ENCODE results near the gene ZKSCAN5.

The ZKSCAN5 gene

GRCh38 chr7:99504603-99505323, at the start of gene ZKSCAN5:
Gene ZKSCAN5 (plus strand): TSS chr7:99504662. CDS start chr7:99506045, 1,383 bp downstream.
- Histone ChIP-seq H3K27me3 (ENCODE audit: control insufficient read depth, insufficient read depth, low read length) (no peaks in the 10 kb centered on the region), H3K9ac (ENCODE audit: low read length) (peak within 1 kb of the TSS; percentile 83), H3K4me1 (ENCODE audit: control insufficient read depth, insufficient read depth, low read length) (peaks cover 10% of the 10 kb centered on the region), H3K27ac (ENCODE audit: low read depth, low read length) (peak within 1 kb of the TSS; percentile 96), H3K36me3 (ENCODE audit: control insufficient read depth, insufficient read depth, low read length) (no peaks in the 10 kb centered on the region), H3K4me3 (ENCODE audit: low read length) (peak within 1 kb of the TSS; percentile 81)

- Histone ChIP-seq H3K27me3 (ENCODE audit: control insufficient read depth, insufficient read depth, low read length) (no peaks in the 10 kb centered on the region), H3K4me1 (ENCODE audit: control insufficient read depth, insufficient read depth, low read length) (no peaks in the 10 kb centered on the region), H3K9ac (ENCODE audit: low read length) (no peak overlapping the region), H3K36me3 (ENCODE audit: control insufficient read depth, insufficient read depth, low read length) (peaks cover 46% of the 10 kb centered on the region), H3K4me3 (ENCODE audit: low read length) (no peak overlapping the region), H3K27ac (ENCODE audit: low read depth, low read length) (no peak overlapping the region)
Observed at GRCh38 chr7:99455874-99456273, 48.6 kb upstream of the ZKSCAN5 start.

- Histone ChIP-seq H3K4me3 (ENCODE audit: low read length) (no peak overlapping the region), H3K9ac (ENCODE audit: low read length) (no peak overlapping the region), H3K27me3 (ENCODE audit: control insufficient read depth, insufficient read depth, low read length) (no peaks in the 10 kb centered on the region), H3K27ac (ENCODE audit: low read depth, low read length) (no peak overlapping the region), H3K4me1 (ENCODE audit: control insufficient read depth, insufficient read depth, low read length) (no peaks in the 10 kb centered on the region), H3K36me3 (ENCODE audit: control insufficient read depth, insufficient read depth, low read length) (peaks cover 46% of the 10 kb centered on the region)
Observed at GRCh38 chr7:99456288-99456687, 48.2 kb upstream of the ZKSCAN5 start.

GRCh38 chr7:99457050-99457649, 47.3 kb upstream of the ZKSCAN5 start:
- Histone ChIP-seq H3K27ac (ENCODE audit: low read depth, low read length) (no peak overlapping the region), H3K4me1 (ENCODE audit: control insufficient read depth, insufficient read depth, low read length) (no peaks in the 10 kb centered on the region), H3K27me3 (ENCODE audit: control insufficient read depth, insufficient read depth, low read length) (no peaks in the 10 kb centered on the region), H3K36me3 (ENCODE audit: control insufficient read depth, insufficient read depth, low read length) (peaks cover 45% of the 10 kb centered on the region), H3K9ac (ENCODE audit: low read length) (no peak overlapping the region), H3K4me3 (ENCODE audit: low read length) (no peak overlapping the region)

- Histone ChIP-seq H3K36me3 (ENCODE audit: control insufficient read depth, insufficient read depth, low read length) (peaks cover 37% of the 10 kb centered on the region), H3K9ac (ENCODE audit: low read length) (no peak overlapping the region)
Observed at GRCh38 chr7:99457650-99458493, 46.6 kb upstream of the ZKSCAN5 start.

GRCh38 chr7:99459087-99459486, 45.4 kb upstream of the ZKSCAN5 start:
- H3K4me3 ChIP-seq (ENCODE audit: low read length) = no peak overlapping the region
- no peak overlapping the region for H3K27ac ChIP-seq (ENCODE audit: low read depth, low read length)
- H3K9ac ChIP-seq (ENCODE audit: low read length) = no peak overlapping the region
- H3K4me1 ChIP-seq (ENCODE audit: control insufficient read depth, insufficient read depth, low read length) = no peaks in the 10 kb centered on the region
- H3K36me3 ChIP-seq (ENCODE audit: control insufficient read depth, insufficient read depth, low read length) = peaks cover 29% of the 10 kb centered on the region
- H3K27me3 ChIP-seq (ENCODE audit: control insufficient read depth, insufficient read depth, low read length) = no peaks in the 10 kb centered on the region

More at GRCh38 chr7:99457650-99458493, 46.6 kb upstream of the ZKSCAN5 start:
- Histone ChIP-seq H3K27me3 (ENCODE audit: control insufficient read depth, insufficient read depth, low read length) (no peaks in the 10 kb centered on the region), H3K4me1 (ENCODE audit: control insufficient read depth, insufficient read depth, low read length) (no peaks in the 10 kb centered on the region), H3K27ac (ENCODE audit: low read depth, low read length) (no peak overlapping the region), H3K4me3 (ENCODE audit: low read length) (no peak overlapping the region)

- H3K27me3 ChIP-seq (ENCODE audit: control insufficient read depth, insufficient read depth, low read length) = no peaks in the 10 kb centered on the region
- H3K4me1 ChIP-seq (ENCODE audit: control insufficient read depth, insufficient read depth, low read length) = peaks cover 5% of the 10 kb centered on the region
- no peak overlapping the region for H3K4me3 ChIP-seq (ENCODE audit: low read length)
- peaks cover 26% of the 10 kb centered on the region for H3K36me3 ChIP-seq (ENCODE audit: control insufficient read depth, insufficient read depth, low read length)
- no peak overlapping the region for H3K9ac ChIP-seq (ENCODE audit: low read length)
- no peak overlapping the region for H3K27ac ChIP-seq (ENCODE audit: low read depth, low read length)
Observed at GRCh38 chr7:99460651-99461050, 43.8 kb upstream of the ZKSCAN5 start.

- Histone ChIP-seq H3K27me3 (ENCODE audit: control insufficient read depth, insufficient read depth, low read length) (no peaks in the 10 kb centered on the region), H3K36me3 (ENCODE audit: control insufficient read depth, insufficient read depth, low read length) (peaks cover 20% of the 10 kb centered on the region), H3K4me1 (ENCODE audit: control insufficient read depth, insufficient read depth, low read length) (peaks cover 5% of the 10 kb centered on the region), H3K9ac (ENCODE audit: low read length) (no peak overlapping the region), H3K27ac (ENCODE audit: low read depth, low read length) (no peak overlapping the region), H3K4me3 (ENCODE audit: low read length) (no peak overlapping the region)
Observed at GRCh38 chr7:99461221-99461620, 43.2 kb upstream of the ZKSCAN5 start.

GRCh38 chr7:99465421-99465768, 39.1 kb upstream of the ZKSCAN5 start:
- Histone ChIP-seq H3K9ac (ENCODE audit: low read length) (peak overlapping the region; percentile 99), H3K4me3 (ENCODE audit: low read length) (peak overlapping the region; percentile 98), H3K27me3 (ENCODE audit: control insufficient read depth, insufficient read depth, low read length) (no peaks in the 10 kb centered on the region), H3K27ac (ENCODE audit: low read depth, low read length) (peak overlapping the region; percentile 73), H3K4me1 (ENCODE audit: control insufficient read depth, insufficient read depth, low read length) (peaks cover 5% of the 10 kb centered on the region), H3K36me3 (ENCODE audit: control insufficient read depth, insufficient read depth, low read length) (no peaks in the 10 kb centered on the region)

GRCh38 chr7:99468336-99468918, 36.0 kb upstream of the ZKSCAN5 start:
- Histone ChIP-seq H3K36me3 (ENCODE audit: control insufficient read depth, insufficient read depth, low read length) (no peaks in the 10 kb centered on the region), H3K27ac (ENCODE audit: low read depth, low read length) (no peak overlapping the region), H3K4me1 (ENCODE audit: control insufficient read depth, insufficient read depth, low read length) (peaks cover 5% of the 10 kb centered on the region), H3K4me3 (ENCODE audit: low read length) (no peak overlapping the region), H3K27me3 (ENCODE audit: control insufficient read depth, insufficient read depth, low read length) (no peaks in the 10 kb centered on the region), H3K9ac (ENCODE audit: low read length) (no peak overlapping the region)

GRCh38 chr7:99469381-99470065, 34.9 kb upstream of the ZKSCAN5 start:
- no peak overlapping the region for H3K27ac ChIP-seq (ENCODE audit: low read depth, low read length)
- H3K4me3 ChIP-seq (ENCODE audit: low read length) = no peak overlapping the region
- H3K27me3 ChIP-seq (ENCODE audit: control insufficient read depth, insufficient read depth, low read length) = no peaks in the 10 kb centered on the region
- H3K4me1 ChIP-seq (ENCODE audit: control insufficient read depth, insufficient read depth, low read length) = peaks cover 5% of the 10 kb centered on the region
- H3K36me3 ChIP-seq (ENCODE audit: control insufficient read depth, insufficient read depth, low read length) = no peaks in the 10 kb centered on the region
- no peak overlapping the region for H3K9ac ChIP-seq (ENCODE audit: low read length)
